Sciatic nerve (tissue), 2 donors: ENCODE results near the gene STX3. TPM values are rescaled to one million over a fixed set of nuclear protein-coding genes. Genes with fewer than 3 reads are reported as not detected.
"Not testable (repeated sequence)": the region's sequence is repeated elsewhere in the genome, so short reads cannot be mapped to it uniquely, and the experiment has no call there.

Experiments
- ATAC-seq: fragments of 200-7000 bp; cut with Tn5 transposase; one replicate; pipeline ENCODE4 v1.9.1; 2020; ENCODE audit warnings: mild to moderate bottlenecking, moderate library complexity
- DNase-seq: peaks from one replicate; pipeline ENCODE4 v3.0.0-alpha.2; 2020; ENCODE audit warnings: low spot score
- intact Hi-C: fragments of 100-400 bp; cut with DNase I; formaldehyde crosslinking; loops from one replicate; pipeline ENCODE4 v1.14.2; 2022
- total RNA-seq: library from RNA; stranded (reverse); fragmentation: NEBNext Ultra II Directional; extraction: Animal tissue kit (Norgen Biotek cat#: 25700); gene quantifications from one replicate; pipeline ENCODE4 v1.2.1, GENCODE V29; 2021
- donor health status: DM: no; HTN: no; CAD: no.
- donor health status: DM: no; HTN: no; CAD: no.

Gene STX3
- total RNA-seq, 1 donor from 2014 or later, result 19.3 TPM

GRCh38 chr11:59813364-59813763 lies 58.2 kb downstream of the STX3 start:
- intact Hi-C loops, result loop anchor here (5.0 kb wide), 1 partner anchor 56 kb away; the partner anchor contains the start of gene STX3

GRCh38 chr11:59814021-59814420 lies 58.8 kb downstream of the STX3 start:
- DNase-seq (no peak), ATAC-seq (no peak)
- intact Hi-C loops, result loop anchor here (5.0 kb wide), 1 partner anchor 57 kb away; the partner anchor contains the start of gene STX3

More at GRCh38 chr11:59813364-59813763, 58.2 kb downstream of the STX3 start:
- ATAC-seq (no peak), DNase-seq (no peak)

- intact Hi-C loops, result no loop called here
- ATAC-seq (no peak), DNase-seq (no peak)
Observed at GRCh38 chr11:59815754-59816153, 60.6 kb downstream of the STX3 start.

GRCh38 chr11:59816434-59816833 lies 61.3 kb downstream of the STX3 start:
- DNase-seq, intact Hi-C loops, ATAC-seq: not testable (repeated sequence)

GRCh38 chr11:59818572-59818971 lies 63.4 kb downstream of the STX3 start:
- intact Hi-C loops, result no loop called here
- ATAC-seq, result no peak
- no peak for DNase-seq

- ATAC-seq (peak; percentile 62), DNase-seq (no peak)
- intact Hi-C loops, result loop anchor here (10.0 kb wide), 1 partner anchor 92 kb away; no protein-coding TSS in a partner anchor
Observed at GRCh38 chr11:59822989-59823566, 67.9 kb downstream of the STX3 start.

GRCh38 chr11:59829358-59829757 lies 74.2 kb downstream of the STX3 start:
- intact Hi-C loops, result loop anchor here (10.0 kb wide), 1 partner anchor 85 kb away; no protein-coding TSS in a partner anchor
- no peak for ATAC-seq
- DNase-seq, result no peak

- no peak for ATAC-seq
- no peak for DNase-seq
- intact Hi-C loops, result no loop called here
Observed at GRCh38 chr11:59833602-59834001, 78.4 kb downstream of the STX3 start.

GRCh38 chr11:59839615-59840014 lies 84.4 kb downstream of the STX3 start:
- DNase-seq (no peak), ATAC-seq (no peak)
- intact Hi-C loops, result no loop called here

- no peak for ATAC-seq
- DNase-seq, result no peak
- intact Hi-C loops, result no loop called here
Observed at GRCh38 chr11:59841514-59841913, 86.3 kb downstream of the STX3 start.

GRCh38 chr11:59842316-59842715 lies 87.1 kb downstream of the STX3 start:
- intact Hi-C loops, result no loop called here
- no peak for DNase-seq
- no peak for ATAC-seq

- ATAC-seq (no peak), DNase-seq (no peak)
- intact Hi-C loops, result no loop called here
Observed at GRCh38 chr11:59845399-59845798, 90.2 kb downstream of the STX3 start, which contains the start of gene CBLIF. Gene CBLIF (minus strand): TSS chr11:59845499. CDS start chr11:59845453, 46 bp downstream.

- intact Hi-C loops, result no loop called here
- ATAC-seq (no peak), DNase-seq (no peak)
Observed at GRCh38 chr11:59846556-59846955, 91.4 kb downstream of the STX3 start.

GRCh38 chr11:59847626-59848025 lies 92.5 kb downstream of the STX3 start:
- ATAC-seq (no peak), DNase-seq (no peak)
- intact Hi-C loops, result no loop called here

- ATAC-seq, DNase-seq, intact Hi-C loops: not testable (repeated sequence)
Observed at GRCh38 chr11:59848439-59848838, 93.3 kb downstream of the STX3 start.

- ATAC-seq (no peak), DNase-seq (no peak)
- intact Hi-C loops, result no loop called here
Observed at GRCh38 chr11:59849129-59849528, 94.0 kb downstream of the STX3 start.

- intact Hi-C loops, DNase-seq, ATAC-seq: not testable (repeated sequence)
Observed at GRCh38 chr11:59849551-59849950, 94.4 kb downstream of the STX3 start.

GRCh38 chr11:59851416-59851815 lies 96.2 kb downstream of the STX3 start:
- DNase-seq, intact Hi-C loops, ATAC-seq: not testable (repeated sequence)

GRCh38 chr11:59854871-59855270 lies 99.7 kb downstream of the STX3 start:
- no peak for DNase-seq
- intact Hi-C loops, result no loop called here
- no peak for ATAC-seq
